HepG2 (cell line): ENCODE results near the gene RAD51. TPM values are rescaled to one million over a fixed set of nuclear protein-coding genes. Genes with fewer than 3 reads are reported as not detected.
A peak's percentile ranks its signal among the peaks of the same experiment; 100 is the strongest.

Experiments used
- CEBPG ChIP-seq: IDR thresholded peaks from 2 replicates; pipeline ENCODE4 v1.6.1; 2016
- CSRNP2 ChIP-seq: sonication (generic); formaldehyde crosslinking; conservative IDR thresholded peaks from 2 replicates; pipeline ENCODE4 v1.8.0; 2022; ENCODE audit warnings: low read depth, missing genetic modification reagents
- HNRNPH1 ChIP-seq: fragments of 200-400 bp; formaldehyde crosslinking; optimal IDR thresholded peaks from 2 replicates; pipeline ENCODE3; 2017; ENCODE audit warnings: mild to moderate bottlenecking, low read depth, low read length
- HOMEZ ChIP-seq: IDR thresholded peaks from 2 replicates; pipeline ENCODE4 v1.6.1; 2016; ENCODE audit warnings: low read depth
- IKZF4 ChIP-seq: sonication (generic); formaldehyde crosslinking; IDR thresholded peaks from 2 replicates; pipeline ENCODE4 v1.5.1; 2020; ENCODE audit warnings: borderline replicate concordance, mild to moderate bottlenecking, low read depth, missing genetic modification reagents; ENCODE audit errors: not compliant biosample characterization
- KLF12 ChIP-seq: sonication (generic); formaldehyde crosslinking; IDR thresholded peaks from 2 replicates; pipeline ENCODE4 v1.4.0; 2020; ENCODE audit warnings: missing genetic modification reagents, borderline replicate concordance
- NBN ChIP-seq: fragments of 450-650 bp; conservative IDR thresholded peaks from 2 replicates; pipeline ENCODE4 v1.6.1; 2017
- NCOR1 ChIP-seq: fragments of 200-600 bp; sonication (generic); IDR thresholded peaks from 2 replicates; pipeline ENCODE4 v1.7.0; 2017; ENCODE audit warnings: antibody characterized with exemption, low read length, borderline replicate concordance
- PHB2 ChIP-seq: fragments of 450-650 bp; IDR thresholded peaks from 2 replicates; pipeline ENCODE4 v1.6.1; 2018; ENCODE audit not compliant: partially characterized antibody
- SAFB2 ChIP-seq: sonication (generic); formaldehyde crosslinking; IDR thresholded peaks from 2 replicates; pipeline ENCODE4 v1.5.1; 2020; ENCODE audit warnings: missing genetic modification reagents, low read depth, mild to moderate bottlenecking, borderline replicate concordance
- SALL1 ChIP-seq: sonication (generic); formaldehyde crosslinking; IDR thresholded peaks from 2 replicates; pipeline ENCODE4 v1.8.0; 2022; ENCODE audit warnings: mild to moderate bottlenecking, missing genetic modification reagents
- SIX1 ChIP-seq: sonication (generic); formaldehyde crosslinking; IDR thresholded peaks from 2 replicates; pipeline ENCODE4 v1.4.0; 2020; ENCODE audit warnings: missing genetic modification reagents, borderline replicate concordance
- TCF7 ChIP-seq: sonication (generic); IDR thresholded peaks from 2 replicates; pipeline ENCODE4 v1.6.1; 2016; ENCODE audit warnings: antibody characterized with exemption, low read depth
- ZHX1 ChIP-seq: sonication (generic); formaldehyde crosslinking; IDR thresholded peaks from 2 replicates; pipeline ENCODE4 v1.8.1; 2022; ENCODE audit warnings: low read depth, mild to moderate bottlenecking, missing genetic modification reagents
- ZNF18 ChIP-seq: sonication (generic); formaldehyde crosslinking; IDR thresholded peaks from 2 replicates; pipeline ENCODE4 v1.8.0; 2022; ENCODE audit warnings: mild to moderate bottlenecking, missing genetic modification reagents; ENCODE audit not compliant: insufficient replicate concordance
- ZNF484 ChIP-seq: sonication (generic); formaldehyde crosslinking; IDR thresholded peaks from 2 replicates; pipeline ENCODE4 v1.5.1; 2020; ENCODE audit warnings: mild to moderate bottlenecking, low read depth, missing genetic modification reagents, borderline replicate concordance
- ZNF512B ChIP-seq: sonication (generic); formaldehyde crosslinking; IDR thresholded peaks from 2 replicates; pipeline ENCODE4 v1.5.1; 2020; ENCODE audit warnings: missing genetic modification reagents, mild to moderate bottlenecking, borderline replicate concordance
- ZNF629 ChIP-seq: sonication (generic); formaldehyde crosslinking; conservative IDR thresholded peaks from 2 replicates; pipeline ENCODE4 v1.5.0; 2020; ENCODE audit warnings: missing genetic modification reagents
- polyA plus RNA-seq, 8 experiments: library from polyadenylated mRNA; depleted of rRNA in 3 of 8; stranded (reverse) in 7 of 8; unstranded in 1 of 8; fragments of >200 nt; fragmentation: Illumina TruSeq in 4 of 8; extraction: Trizol in 4 of 8; gene quantifications; 2 replicates each; pipeline versions ENCODE4 v1.2.1 to v1.2.3, GENCODE V29; 2011 to 2016; ENCODE audit warnings: low read depth in 4 of 8, missing spikeins in 1 of 8, mixed read lengths in 1 of 8; ENCODE audit not compliant: insufficient read depth in 1 of 8
- total RNA-seq, 5 experiments: library from RNA; depleted of rRNA; stranded (reverse); fragments of >200 nt; fragmentation: Illumina TruSeq; extraction: Trizol; gene quantifications; 2 replicates each; pipeline ENCODE4 v1.2.3, GENCODE V29; 2016; ENCODE audit warnings: low read depth in 1 of 5

Gene RAD51
- total and polyA plus RNA-seq, 2 of the 13 experiments (the other 11 are each of a cell fraction or from before 2014, with no cell fraction given): 8.5 to 12.8 TPM

- TF ChIP-seq CSRNP2 (CRISPR knock-in tag): no peak
- no peak for TF ChIP-seq HNRNPH1
- no peak; the same call in 1 of the 2 replicates for TF ChIP-seq ZNF629
- no peak for TF ChIP-seq TCF7
- peak; percentile 81 for TF ChIP-seq ZHX1
- TF ChIP-seq CEBPG (CRISPR knock-in tag): no peak; the same call in 1 of the 2 replicates
- peak; percentile 76 for TF ChIP-seq ZNF18 (CRISPR knock-in tag)
- no peak for TF ChIP-seq ZNF512B (CRISPR knock-in tag)
- no peak for TF ChIP-seq ZNF484 (CRISPR knock-in tag)
- no peak for TF ChIP-seq KLF12 (CRISPR knock-in tag)
- no peak for TF ChIP-seq PHB2
- no peak for TF ChIP-seq HOMEZ (CRISPR knock-in tag)
- TF ChIP-seq NBN: no peak
- no peak; the same call in 1 of the 2 replicates for TF ChIP-seq SAFB2 (CRISPR knock-in tag)
- TF ChIP-seq SALL1 (CRISPR knock-in tag): peak; percentile 80
- peak; percentile 69 for TF ChIP-seq IKZF4 (CRISPR knock-in tag)
- TF ChIP-seq SIX1 (CRISPR knock-in tag): no peak
- TF ChIP-seq NCOR1: peak; percentile 43; the same call in 1 of the 2 replicates
Observed at GRCh38 chr15:40763801-40764628, 69.0 kb downstream of the RAD51 start, which contains the start of gene GCHFR (continued).
